Measurements from ENCODE around the gene CASP7. TPM values are rescaled to one million over a fixed set of nuclear protein-coding genes. Genes with fewer than 3 reads are reported as not detected.

CASP7 gene
- total RNA-seq, 1 experiment from 2014 or later: 4.7 TPM

- H3K18ac ChIP-seq (ENCODE audit: insufficient read length, low read depth, low read length): no peak overlapping the region
- DNase-seq: no peak
- no peak overlapping the region for H2BK15ac ChIP-seq (ENCODE audit: low read depth, low read length)
- no peaks in the 10 kb centered on the region for H3K4me1 ChIP-seq (ENCODE audit: insufficient read depth, low read length)
- no peak overlapping the region for H3K4ac ChIP-seq (ENCODE audit: low read depth, low read length)
- H4K91ac ChIP-seq (ENCODE audit: insufficient read length, low read depth, low read length): no peak overlapping the region
- no peak overlapping the region for H2BK20ac ChIP-seq (ENCODE audit: low read depth, low read length, poor library complexity, severe bottlenecking)
- no peak overlapping the region for H3K9ac ChIP-seq (ENCODE audit: extremely low read depth, insufficient read length, low read length)
- H2BK12ac ChIP-seq (ENCODE audit: insufficient read length, low read depth, low read length): no peak overlapping the region
- H2AFZ ChIP-seq (ENCODE audit: low read length): no peak overlapping the region
- H3K23ac ChIP-seq (ENCODE audit: insufficient read length, low read depth, low read length): no peak overlapping the region
- Mint-ChIP-seq H3K4me3 (no peak overlapping the region), H3K9me3 (no peaks in the 10 kb centered on the region; a peak in 1 of 5 replicates), H3K4me1 (no peaks in the 10 kb centered on the region; a peak in 1 of 4 replicates), H3K27ac (no peak overlapping the region), H3K36me3 (ENCODE audit: insufficient read depth in 1 of 3, low read depth in 3 of 3) (no peaks in the 10 kb centered on the region), H3K27me3 (ENCODE audit: low read depth) (peaks cover 4% of the 10 kb centered on the region)
- H3K23me2 ChIP-seq (ENCODE audit: insufficient read length, low read depth, low read length, poor library complexity, severe bottlenecking): no peaks in the 10 kb centered on the region
- H3K56ac ChIP-seq (ENCODE audit: insufficient read length, low read depth, low read length): no peak overlapping the region
- H3T11ph ChIP-seq (ENCODE audit: low read length): no peak overlapping the region
- no peaks in the 10 kb centered on the region for H3K27me3 ChIP-seq (ENCODE audit: insufficient read depth, low read length)
- H2BK5ac ChIP-seq (ENCODE audit: insufficient read length, low read length): no peak overlapping the region
- H3K27ac ChIP-seq (ENCODE audit: insufficient read length, low read depth, low read length): no peak overlapping the region
- H4K20me1 ChIP-seq (ENCODE audit: control insufficient read depth, insufficient read depth, insufficient read length): no peaks in the 10 kb centered on the region
- H3K9me3 ChIP-seq (ENCODE audit: control insufficient read depth, low read depth, low read length): no peaks in the 10 kb centered on the region
- no peaks in the 10 kb centered on the region for H3K79me1 ChIP-seq (ENCODE audit: insufficient read depth, low read depth, low read length, poor library complexity, severe bottlenecking)
- H3K14ac ChIP-seq (ENCODE audit: insufficient read depth, low read length): no peak overlapping the region
- H3K79me2 ChIP-seq (ENCODE audit: insufficient read depth, low read length): no peaks in the 10 kb centered on the region
- H4K5ac ChIP-seq (ENCODE audit: insufficient read length, low read depth, low read length): no peak overlapping the region
- no peak overlapping the region for H3K4me2 ChIP-seq (ENCODE audit: insufficient read depth, insufficient read length, low read length)
- no peak overlapping the region for H2AK5ac ChIP-seq (ENCODE audit: insufficient read length, low read length)
- no peak overlapping the region for H4K8ac ChIP-seq (replicated peaks; ENCODE audit: insufficient read length, low read depth, low read length)
- no CpG with 5 or more reads among the region's 1 CpG for WGBS (ENCODE audit: extremely low coverage, insufficient read length, low lambda C conversion rate)
- TF ChIP-seq, protein P1, sequence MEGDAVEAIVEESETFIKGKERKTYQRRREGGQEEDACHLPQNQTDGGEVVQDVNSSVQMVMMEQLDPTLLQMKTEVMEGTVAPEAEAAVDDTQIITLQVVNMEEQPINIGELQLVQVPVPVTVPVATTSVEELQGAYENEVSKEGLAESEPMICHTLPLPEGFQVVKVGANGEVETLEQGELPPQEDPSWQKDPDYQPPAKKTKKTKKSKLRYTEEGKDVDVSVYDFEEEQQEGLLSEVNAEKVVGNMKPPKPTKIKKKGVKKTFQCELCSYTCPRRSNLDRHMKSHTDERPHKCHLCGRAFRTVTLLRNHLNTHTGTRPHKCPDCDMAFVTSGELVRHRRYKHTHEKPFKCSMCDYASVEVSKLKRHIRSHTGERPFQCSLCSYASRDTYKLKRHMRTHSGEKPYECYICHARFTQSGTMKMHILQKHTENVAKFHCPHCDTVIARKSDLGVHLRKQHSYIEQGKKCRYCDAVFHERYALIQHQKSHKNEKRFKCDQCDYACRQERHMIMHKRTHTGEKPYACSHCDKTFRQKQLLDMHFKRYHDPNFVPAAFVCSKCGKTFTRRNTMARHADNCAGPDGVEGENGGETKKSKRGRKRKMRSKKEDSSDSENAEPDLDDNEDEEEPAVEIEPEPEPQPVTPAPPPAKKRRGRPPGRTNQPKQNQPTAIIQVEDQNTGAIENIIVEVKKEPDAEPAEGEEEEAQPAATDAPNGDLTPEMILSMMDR (conservative IDR thresholded peaks at IDR 0.05): no peak
- no peak overlapping the region for H2BK120ac ChIP-seq (ENCODE audit: low read depth, low read length, poor library complexity, severe bottlenecking)
These were observed 72.8 kb downstream of the CASP7 start for GRCh38 chr10:113752553-113752952.

Data from H9 (cell line).